Measurements from ENCODE around the gene SBF2.
"Not testable (repeated sequence)": the region's sequence is repeated elsewhere in the genome, so short reads cannot be mapped to it uniquely, and the experiment has no call there.

Gene SBF2

GRCh38 chr11:10268746-10269488, 25.1 kb downstream of the SBF2 start:
- H3K27ac ChIP-seq = no peak overlapping the region
- TF ChIP-seq ZFX (IDR thresholded peaks at IDR 0.05) (no peak), CTCF (conservative IDR thresholded peaks at IDR 0.05) (no peak)

- TF ChIP-seq ZFX (IDR thresholded peaks at IDR 0.05) (no peak), CTCF (conservative IDR thresholded peaks at IDR 0.05) (no peak)
- H3K27ac ChIP-seq = no peak overlapping the region
Measured at GRCh38 chr11:10267821-10268220, 26.2 kb downstream of the SBF2 start.

- H3K27ac ChIP-seq = no peak overlapping the region
- TF ChIP-seq CTCF (conservative IDR thresholded peaks at IDR 0.05) (no peak), ZFX (IDR thresholded peaks at IDR 0.05) (no peak)
Measured at GRCh38 chr11:10265936-10266335, 28.1 kb downstream of the SBF2 start.

- H3K27ac ChIP-seq = not testable (repeated sequence)
Measured at GRCh38 chr11:10264716-10265115, 29.3 kb downstream of the SBF2 start.

- no peak overlapping the region for H3K27ac ChIP-seq
- TF ChIP-seq CTCF (conservative IDR thresholded peaks at IDR 0.05) (no peak), ZFX (IDR thresholded peaks at IDR 0.05) (no peak)
Measured at GRCh38 chr11:10263929-10264328, 30.1 kb downstream of the SBF2 start.

DNA sequence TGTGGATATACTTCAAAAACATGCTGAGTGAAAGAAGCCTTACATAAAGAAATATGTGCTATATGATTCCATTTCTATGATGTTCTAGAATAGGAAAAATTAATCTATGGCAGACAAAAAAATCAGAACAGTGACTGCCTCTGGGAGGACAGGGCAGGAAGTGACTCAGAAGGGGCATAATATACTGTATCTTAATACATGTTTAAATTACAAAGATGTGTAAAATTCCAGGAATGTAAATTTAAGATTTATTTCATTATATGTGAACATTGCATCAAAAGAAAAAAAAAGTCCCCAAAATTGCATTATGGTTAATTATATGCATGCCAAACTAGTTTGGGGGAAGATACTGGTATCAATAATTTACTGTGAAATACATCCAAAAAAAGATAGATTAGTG, 32.2 kb downstream of the SBF2 start:
- H3K27ac ChIP-seq = no peak overlapping the region
- TF ChIP-seq CTCF (conservative IDR thresholded peaks at IDR 0.05) (no peak), ZFX (IDR thresholded peaks at IDR 0.05) (no peak)

- TF ChIP-seq CTCF (conservative IDR thresholded peaks at IDR 0.05) = no peak
- no peak for TF ChIP-seq ZFX (IDR thresholded peaks at IDR 0.05)
- peak overlapping the region; percentile 22; the same call in 1 of the 2 replicates for H3K27ac ChIP-seq
Measured at GRCh38 chr11:10257478-10257877, 36.5 kb downstream of the SBF2 start.

Measured in C4-2B (cell line).